Left renal cortex interstitium (tissue), 4 donors: ENCODE measurements around the gene QARS1. TPM values are rescaled to one million over a fixed set of nuclear protein-coding genes. Genes with fewer than 3 reads are reported as not detected.

Source experiments
- DNase-seq, 4 donors: peaks; one replicate each; pipeline ENCODE4 v3.0.0-alpha.2; 2013; ENCODE audit warnings: low read depth in 4 of 4, low spot score in 2 of 4, missing footprints in 1 of 4
- polyA plus RNA-seq, 4 donors: library from polyadenylated mRNA; unstranded; fragments of 120-200 nt; gene quantifications; one replicate each; pipeline ENCODE4 v1.2.1, GENCODE V29; 2013; ENCODE audit not compliant: insufficient read length in 4 of 4

QARS1 gene
- polyA plus RNA-seq, 4 donors: 286 to 312 (median 308) TPM

DNA sequence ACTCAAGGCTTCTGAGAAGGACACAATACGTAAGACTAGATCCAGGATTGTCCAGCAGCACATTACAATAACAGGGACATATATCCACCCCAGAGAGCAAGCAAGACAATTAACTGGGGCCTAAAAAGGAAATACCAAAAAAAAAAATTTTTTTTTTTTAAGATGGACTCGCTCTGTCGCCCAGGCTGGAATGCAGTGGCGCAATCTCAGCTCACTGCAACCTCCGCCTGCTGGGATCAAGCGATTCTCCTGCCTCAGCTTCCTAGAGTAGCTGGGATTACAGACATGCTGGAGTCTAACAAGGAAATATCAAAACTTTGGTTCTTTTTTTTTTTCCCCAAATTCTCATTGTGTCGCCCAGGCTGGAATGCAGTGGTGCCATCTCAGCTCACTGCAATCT is 46.5 kb downstream of the QARS1 start:
- no peak for DNase-seq

- no peak for DNase-seq
These were observed 47.3 kb downstream of the QARS1 start for GRCh38 chr3:49057268-49057667.

- no peak for DNase-seq
These were observed 50.2 kb downstream of the QARS1 start for GRCh38 chr3:49054344-49054862.

GRCh38 chr3:49053543-49053942 is 51.0 kb downstream of the QARS1 start:
- DNase-seq: no peak

Other genes with a start within 250 kb of the QARS1 start
- gene SLC25A20, start 205.9 kb downstream of the QARS1 start, polyA plus RNA-seq: 10 to 100 TPM; 16.8 to 20.8 (median 18.2) TPM
- gene ARIH2, start 185.9 kb downstream of the QARS1 start, polyA plus RNA-seq: 10 to 100 TPM; 57.0 to 99.7 (median 78.8) TPM
- gene P4HTM, start 114.5 kb downstream of the QARS1 start, polyA plus RNA-seq: 10 to 100 TPM; 44.9 to 55.0 (median 50.2) TPM
- gene WDR6, start 97.4 kb downstream of the QARS1 start, polyA plus RNA-seq: 100 to 1,000 TPM; 155 to 242 (median 204) TPM
- 10 to 100 TPM; 71.4 to 77.9 (median 74.9) TPM for gene DALRD3, start 86.2 kb downstream of the QARS1 start, polyA plus RNA-seq
- 10 to 100 TPM; 60.5 to 91.6 (median 74.7) TPM for gene NDUFAF3, start 82.6 kb downstream of the QARS1 start, polyA plus RNA-seq
- gene IMPDH2, start 75.4 kb downstream of the QARS1 start, polyA plus RNA-seq: 100 to 1,000 TPM; 206 to 227 (median 217) TPM
- 10 to 100 TPM; 77.5 to 97.9 (median 82.8) TPM for gene QRICH1, start 10.7 kb downstream of the QARS1 start, polyA plus RNA-seq
- gene USP19, start 16.1 kb upstream of the QARS1 start, polyA plus RNA-seq: 10 to 100 TPM; 55.2 to 63.2 (median 59.1) TPM
- gene LAMB2, start 28.3 kb upstream of the QARS1 start, polyA plus RNA-seq: 100 to 1,000 TPM; 362 to 429 (median 394) TPM
- gene CCDC71, start 61.6 kb upstream of the QARS1 start, polyA plus RNA-seq: 10 to 100 TPM; 23.4 to 34.1 (median 27.7) TPM
- 10 to 100 TPM; 41.0 to 48.2 (median 47.9) TPM for gene KLHDC8B, start 66.8 kb upstream of the QARS1 start, polyA plus RNA-seq
- 10 to 100 TPM in 3 of 4 donors, 1 to 10 TPM in 1; 8.6 to 14.7 (median 12.6) TPM for gene C3orf62, start 172.5 kb upstream of the QARS1 start, polyA plus RNA-seq
- 10 to 100 TPM; 54.5 to 77.4 (median 67.3) TPM for gene USP4, start 235.3 kb upstream of the QARS1 start, polyA plus RNA-seq